AG04450 (cell line): ENCODE results near the gene LYPD6. TPM values are rescaled to one million over a fixed set of nuclear protein-coding genes. Genes with fewer than 3 reads are reported as not detected.

Experiments used
- CTCF ChIA-PET: fragments of 300-600, 350-600 bp; formaldehyde crosslinking; extraction: SDS; loops from one replicate; lab custom pipeline; 2022; ENCODE audit warnings: antibody characterized with exemption, inconsistent platforms; lab: Charles Lee
- POLR2A ChIA-PET: fragments of 350-600 bp; formaldehyde crosslinking; extraction: SDS; loops from one replicate; lab custom pipeline; 2021; ENCODE audit warnings: antibody characterized with exemption, inconsistent platforms; lab: Yijun Ruan, JAX
- DNase-seq: peaks from one replicate; pipeline ENCODE4 v3.0.0-alpha.2; 2011; ENCODE audit warnings: low read depth, low spot score
- H3K27ac ChIP-seq: one replicate; pipeline ENCODE4 v1.5.1; 2012; ENCODE audit warnings: low read depth, low read length, control low read depth
- H3K27me3 ChIP-seq: one replicate; pipeline ENCODE4 v1.6.0; 2012; ENCODE audit warnings: low read length; ENCODE audit not compliant: control insufficient read depth, insufficient read depth
- H3K4me3 ChIP-seq: 2 replicates; pipeline ENCODE4 v1.5.1; 2011; ENCODE audit warnings: mild to moderate bottlenecking, low read depth, low read length, control low read depth
- H3K9me3 ChIP-seq: 2 replicates; pipeline ENCODE4 v1.5.1; 2012; ENCODE audit warnings: low read length; ENCODE audit not compliant: control insufficient read depth, insufficient read depth
- CTCF ChIP-seq: IDR thresholded peaks from 2 replicates; pipeline ENCODE4 v1.5.1; 2011; ENCODE audit warnings: low read depth, low read length, control low read depth, inconsistent platforms
- polyA plus RNA-seq: library from polyadenylated mRNA; depleted of rRNA; stranded (reverse); fragments of >200 nt; gene quantifications from 2 replicates; pipeline ENCODE4 v1.2.3, GENCODE V29; 2011

Gene LYPD6
- polyA plus RNA-seq, 1 experiment = 1.3 TPM

- H3K27me3 ChIP-seq = no peaks in the 10 kb centered on the region
- CTCF ChIA-PET = interaction anchor here (1.1 to 1.4 kb wide), 2 partner anchors 10 to 24 kb away, joined by 3 read pairs; no protein-coding TSS in a partner anchor
- H3K27ac ChIP-seq = no peak overlapping the region
- no peaks in the 10 kb centered on the region for H3K9me3 ChIP-seq
- POLR2A ChIA-PET = no interaction called here
- no peak for TF ChIP-seq CTCF
- DNase-seq = no peak
- H3K4me3 ChIP-seq = no peak overlapping the region
These were observed 59.2 kb downstream of the LYPD6 start for GRCh38 chr2:149389506-149390167.

- POLR2A ChIA-PET = no interaction called here
- Histone ChIP-seq H3K9me3 (no peaks in the 10 kb centered on the region), H3K4me3 (no peak overlapping the region), H3K27ac (no peak overlapping the region), H3K27me3 (no peaks in the 10 kb centered on the region)
- CTCF ChIA-PET = no interaction called here
- no peak for DNase-seq
- TF ChIP-seq CTCF = no peak
These were observed 63.2 kb downstream of the LYPD6 start for GRCh38 chr2:149393614-149394013.

- Histone ChIP-seq H3K4me3 (no peak overlapping the region), H3K9me3 (no peaks in the 10 kb centered on the region), H3K27me3 (no peaks in the 10 kb centered on the region), H3K27ac (no peak overlapping the region)
- ChIA-PET POLR2A (no interaction called here), CTCF (interaction anchor here (0.6 kb wide), 1 partner anchor 799 kb away, joined by 4 read pairs; no protein-coding TSS in a partner anchor)
- DNase-seq = no peak
- TF ChIP-seq CTCF = no peak
These were observed 64.5 kb downstream of the LYPD6 start for GRCh38 chr2:149394864-149395263.

- H3K4me3 ChIP-seq = no peak overlapping the region
- no peak overlapping the region for H3K27ac ChIP-seq
- TF ChIP-seq CTCF = no peak
- ChIA-PET CTCF (interaction anchor here (1.5 kb wide), 1 partner anchor 11 kb away, joined by 3 read pairs; no protein-coding TSS in a partner anchor), POLR2A (no interaction called here)
- H3K27me3 ChIP-seq = no peaks in the 10 kb centered on the region
- no peak for DNase-seq
- no peaks in the 10 kb centered on the region for H3K9me3 ChIP-seq
These were observed 69.7 kb downstream of the LYPD6 start for GRCh38 chr2:149399934-149400615.

GRCh38 chr2:149400997-149401396 is 70.6 kb downstream of the LYPD6 start:
- Histone ChIP-seq H3K27ac (peak overlapping the region; percentile 47), H3K27me3 (no peaks in the 10 kb centered on the region), H3K9me3 (no peaks in the 10 kb centered on the region), H3K4me3 (no peak overlapping the region)
- peak; percentile 63 for DNase-seq
- POLR2A ChIA-PET = no interaction called here
- CTCF ChIA-PET = no interaction called here
- no peak for TF ChIP-seq CTCF
